ENCODE data around the gene HIVEP1. TPM values are rescaled to one million over a fixed set of nuclear protein-coding genes. Genes with fewer than 3 reads are reported as not detected.

HIVEP1 gene
- total RNA-seq, 1 donor: 21.8 TPM

DNA sequence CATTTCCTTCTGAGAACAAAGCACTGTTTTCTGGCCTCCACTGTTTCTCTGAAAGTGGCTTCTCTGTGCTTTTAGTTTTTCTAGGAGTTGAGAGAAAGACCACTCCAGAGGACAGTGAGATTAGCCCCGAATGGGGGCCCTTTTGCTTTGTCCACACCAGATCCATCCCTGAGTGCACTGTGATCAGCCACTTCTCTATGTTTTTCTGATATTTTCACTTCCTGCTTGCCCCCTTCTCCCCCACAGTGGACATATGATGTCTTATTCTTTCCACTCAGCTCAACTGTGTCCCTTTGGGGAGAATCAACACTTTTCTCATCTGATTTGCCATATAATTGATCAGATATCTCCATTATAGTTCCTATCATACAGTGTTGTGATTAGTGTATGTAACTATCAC is 35.6 kb upstream of the HIVEP1 start:
- no peak overlapping the region for H3K4me3 ChIP-seq (ENCODE audit: low read depth, low read length)
- TF ChIP-seq, protein P1, sequence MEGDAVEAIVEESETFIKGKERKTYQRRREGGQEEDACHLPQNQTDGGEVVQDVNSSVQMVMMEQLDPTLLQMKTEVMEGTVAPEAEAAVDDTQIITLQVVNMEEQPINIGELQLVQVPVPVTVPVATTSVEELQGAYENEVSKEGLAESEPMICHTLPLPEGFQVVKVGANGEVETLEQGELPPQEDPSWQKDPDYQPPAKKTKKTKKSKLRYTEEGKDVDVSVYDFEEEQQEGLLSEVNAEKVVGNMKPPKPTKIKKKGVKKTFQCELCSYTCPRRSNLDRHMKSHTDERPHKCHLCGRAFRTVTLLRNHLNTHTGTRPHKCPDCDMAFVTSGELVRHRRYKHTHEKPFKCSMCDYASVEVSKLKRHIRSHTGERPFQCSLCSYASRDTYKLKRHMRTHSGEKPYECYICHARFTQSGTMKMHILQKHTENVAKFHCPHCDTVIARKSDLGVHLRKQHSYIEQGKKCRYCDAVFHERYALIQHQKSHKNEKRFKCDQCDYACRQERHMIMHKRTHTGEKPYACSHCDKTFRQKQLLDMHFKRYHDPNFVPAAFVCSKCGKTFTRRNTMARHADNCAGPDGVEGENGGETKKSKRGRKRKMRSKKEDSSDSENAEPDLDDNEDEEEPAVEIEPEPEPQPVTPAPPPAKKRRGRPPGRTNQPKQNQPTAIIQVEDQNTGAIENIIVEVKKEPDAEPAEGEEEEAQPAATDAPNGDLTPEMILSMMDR (IDR thresholded peaks at IDR 0.05; ENCODE audit: insufficient read depth, low read length): no peak
- DNase-seq (ENCODE audit: low read depth): no peak

DNA sequence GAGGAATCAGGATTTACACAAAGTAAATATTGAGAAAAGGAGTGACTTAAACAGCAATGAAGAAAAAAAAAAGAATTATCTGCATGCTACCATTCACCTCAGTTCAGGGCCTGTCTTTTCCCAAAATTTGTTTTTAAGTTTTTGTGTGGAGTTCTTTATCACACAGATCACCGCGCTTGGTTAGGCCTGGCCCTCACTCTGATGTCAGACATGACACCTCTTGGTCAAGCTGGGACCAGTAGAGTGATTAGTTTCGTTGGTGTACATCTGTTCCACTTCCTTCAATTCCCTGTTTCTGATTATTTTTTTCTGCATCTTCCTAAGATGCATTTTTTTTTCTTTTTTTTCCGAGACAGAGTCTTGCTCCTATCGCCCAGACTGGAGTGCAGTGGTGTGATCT is 34.9 kb upstream of the HIVEP1 start:
- TF ChIP-seq, protein P1 (IDR thresholded peaks at IDR 0.05; ENCODE audit: insufficient read depth, low read length): no peak
- no peak for DNase-seq (ENCODE audit: low read depth)
- no peak overlapping the region for H3K4me3 ChIP-seq (ENCODE audit: low read depth, low read length)

DNA sequence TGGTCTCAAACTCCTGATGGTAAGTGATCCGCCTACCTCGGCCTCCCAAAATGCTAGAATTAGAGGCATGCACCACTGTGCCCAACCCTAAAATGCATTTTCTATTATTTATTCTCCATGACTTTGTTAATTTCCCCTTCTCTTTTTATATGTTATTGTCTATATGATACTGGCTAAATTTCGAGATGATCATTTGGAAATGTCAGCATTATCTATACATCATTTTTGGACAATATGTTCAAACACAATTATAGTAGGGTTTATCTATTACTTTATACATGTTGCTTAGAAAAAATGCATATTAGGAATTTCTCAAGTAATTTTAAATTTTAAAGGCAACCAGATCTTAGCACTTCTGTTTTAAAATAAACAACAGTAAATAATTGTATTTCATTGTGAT is 34.4 kb upstream of the HIVEP1 start:
- no peak overlapping the region for H3K4me3 ChIP-seq (ENCODE audit: low read depth, low read length)
- DNase-seq (ENCODE audit: low read depth): no peak
- TF ChIP-seq, protein P1 (IDR thresholded peaks at IDR 0.05; ENCODE audit: insufficient read depth, low read length): no peak

GRCh38 chr6:11978169-11978987 is 33.7 kb upstream of the HIVEP1 start:
- no peak for DNase-seq (ENCODE audit: low read depth)
- H3K4me3 ChIP-seq (ENCODE audit: low read depth, low read length): no peak overlapping the region
- TF ChIP-seq, protein P1 (IDR thresholded peaks at IDR 0.05; ENCODE audit: insufficient read depth, low read length): no peak

- H3K4me3 ChIP-seq (ENCODE audit: low read depth, low read length): no peak overlapping the region
- no peak for DNase-seq (ENCODE audit: low read depth)
- TF ChIP-seq, protein P1 (IDR thresholded peaks at IDR 0.05; ENCODE audit: insufficient read depth, low read length): no peak
These were observed 32.2 kb upstream of the HIVEP1 start for GRCh38 chr6:11979866-11980265.

DNA sequence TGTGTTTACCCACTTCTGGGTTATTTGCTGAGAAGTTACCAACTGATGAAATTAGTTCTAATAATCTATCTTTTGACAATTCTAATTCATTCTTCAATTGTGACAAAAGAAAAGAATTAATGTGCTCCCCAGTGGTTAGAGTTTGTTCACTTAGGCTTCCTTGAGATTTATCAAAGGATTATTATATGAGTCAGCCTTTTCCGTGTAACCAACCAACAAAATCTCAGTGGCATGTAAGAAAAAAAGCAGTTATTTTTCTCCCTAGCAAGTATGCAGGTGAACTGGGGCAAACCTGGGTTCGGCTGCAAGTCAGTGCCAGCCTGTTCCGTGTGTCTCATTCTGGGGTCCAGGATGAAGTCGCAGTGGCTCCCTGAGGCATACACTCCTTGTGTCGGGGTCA is 28.8 kb upstream of the HIVEP1 start:
- no peak for DNase-seq (ENCODE audit: low read depth)
- H3K4me3 ChIP-seq (ENCODE audit: low read depth, low read length): no peak overlapping the region
- TF ChIP-seq, protein P1 (IDR thresholded peaks at IDR 0.05; ENCODE audit: insufficient read depth, low read length): no peak

DNA sequence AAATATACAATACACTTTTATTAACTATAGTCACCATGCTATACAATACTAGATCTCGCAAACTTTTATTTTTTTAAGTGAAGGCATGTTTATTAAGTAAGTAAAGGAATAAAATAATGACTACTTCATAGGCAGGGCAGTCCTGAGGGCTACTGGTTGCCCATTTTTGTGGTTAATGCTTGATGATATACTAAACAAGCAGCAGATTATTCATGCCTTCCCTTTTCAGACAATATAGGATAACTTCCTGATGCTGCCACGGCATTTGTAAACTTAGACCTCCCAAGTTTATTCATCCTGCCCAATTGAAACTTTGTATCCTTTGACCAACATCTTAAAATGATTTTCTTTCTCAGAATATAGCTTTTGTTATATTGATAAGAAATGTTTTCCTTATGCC is 24.7 kb upstream of the HIVEP1 start:
- TF ChIP-seq, protein P1 (IDR thresholded peaks at IDR 0.05; ENCODE audit: insufficient read depth, low read length): no peak
- no peak for DNase-seq (ENCODE audit: low read depth)
- no peak overlapping the region for H3K4me3 ChIP-seq (ENCODE audit: low read depth, low read length)
